GM18861 (cell line): ENCODE data around the gene DAAM1.

ENCODE experiments used
- ATAC-seq: cut with Tn5 transposase; IDR thresholded peaks from one replicate; pipeline ENCODE4 v1.9.1; 2021; ENCODE audit not compliant: unreplicated experiment

Gene DAAM1

GRCh38 chr14:59254146-59254910 lies 65.9 kb downstream of the DAAM1 start:
- no peak for ATAC-seq

- ATAC-seq = no peak
These were observed 66.6 kb downstream of the DAAM1 start for GRCh38 chr14:59254911-59255545.

DNA sequence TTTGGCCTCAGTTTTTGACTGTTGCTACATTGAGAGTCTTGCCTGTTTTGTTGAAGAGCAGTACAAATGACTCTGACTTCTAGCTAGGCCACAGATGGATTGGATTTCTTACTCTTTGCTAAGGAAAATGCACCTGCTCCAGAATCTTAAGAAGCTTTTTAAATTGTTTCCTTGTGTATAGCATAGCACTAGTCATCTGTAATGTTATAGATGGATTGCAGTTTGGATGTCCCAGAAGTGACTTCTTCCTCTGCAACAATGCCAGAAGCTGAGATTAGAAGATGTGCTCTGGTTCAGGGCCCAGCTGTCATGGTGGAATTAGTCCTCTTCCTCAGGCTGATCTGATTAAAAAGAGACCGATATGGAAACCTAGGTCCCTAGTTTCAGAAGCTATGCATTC lies 67.9 kb downstream of the DAAM1 start:
- no peak for ATAC-seq

GRCh38 chr14:59261334-59261733 lies 72.9 kb downstream of the DAAM1 start:
- no peak for ATAC-seq

DNA sequence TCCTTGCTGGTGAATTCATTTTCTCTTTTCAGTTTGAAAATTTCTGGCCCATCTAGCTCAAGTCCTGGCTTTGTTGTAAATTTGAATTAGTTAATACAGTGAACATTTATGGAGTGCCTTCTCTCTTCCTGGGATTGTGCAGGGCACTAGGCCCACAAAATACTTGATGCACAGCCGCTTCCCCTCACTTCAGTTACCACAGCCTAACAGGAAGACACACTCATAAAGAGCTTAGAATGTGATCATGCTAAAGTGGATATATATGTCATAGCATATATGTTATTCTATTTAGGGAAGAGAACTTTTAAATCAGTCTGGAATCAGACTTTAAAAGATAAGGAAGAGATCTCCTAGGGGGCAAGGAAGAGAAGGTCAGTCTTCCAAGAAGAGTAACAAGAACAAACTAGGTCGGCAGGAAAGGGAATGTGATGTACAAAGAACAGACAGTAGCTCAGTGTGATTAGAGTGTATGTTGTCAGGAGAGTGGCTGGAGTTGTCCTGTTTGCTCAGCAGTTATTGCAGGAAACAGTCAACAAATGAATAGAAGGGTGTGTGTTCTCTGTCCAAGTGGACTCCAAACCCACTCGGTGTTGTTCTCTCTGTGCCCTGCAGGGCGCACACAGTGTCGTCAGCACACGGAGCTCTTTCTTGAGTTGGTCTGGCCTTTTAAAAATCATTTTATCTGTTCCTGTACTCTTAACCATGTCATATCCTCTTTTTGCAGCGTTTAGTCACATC lies 74.4 kb downstream of the DAAM1 start:
- no peak for ATAC-seq

GRCh38 chr14:59265808-59266207 lies 77.3 kb downstream of the DAAM1 start:
- no peak for ATAC-seq

DNA sequence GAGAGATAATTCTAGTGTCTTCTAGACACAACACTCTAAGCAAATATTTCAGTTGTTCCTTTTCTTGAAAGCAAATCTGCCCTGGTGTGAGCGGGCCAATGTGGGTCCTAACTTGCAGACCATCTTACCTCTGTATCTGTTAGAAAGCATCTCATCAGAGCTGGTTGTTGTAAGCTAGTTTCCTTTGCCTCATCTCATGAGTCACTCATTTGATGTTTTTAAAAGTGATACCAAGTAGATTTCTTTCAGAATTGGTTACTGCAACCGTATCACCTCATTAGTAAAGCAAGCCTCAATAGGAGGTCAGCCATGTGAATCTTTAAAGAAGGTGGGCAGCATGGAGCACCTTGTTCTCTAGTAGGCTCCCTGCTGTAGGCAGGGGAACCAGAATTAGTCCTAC lies 78.6 kb downstream of the DAAM1 start:
- ATAC-seq = no peak

DNA sequence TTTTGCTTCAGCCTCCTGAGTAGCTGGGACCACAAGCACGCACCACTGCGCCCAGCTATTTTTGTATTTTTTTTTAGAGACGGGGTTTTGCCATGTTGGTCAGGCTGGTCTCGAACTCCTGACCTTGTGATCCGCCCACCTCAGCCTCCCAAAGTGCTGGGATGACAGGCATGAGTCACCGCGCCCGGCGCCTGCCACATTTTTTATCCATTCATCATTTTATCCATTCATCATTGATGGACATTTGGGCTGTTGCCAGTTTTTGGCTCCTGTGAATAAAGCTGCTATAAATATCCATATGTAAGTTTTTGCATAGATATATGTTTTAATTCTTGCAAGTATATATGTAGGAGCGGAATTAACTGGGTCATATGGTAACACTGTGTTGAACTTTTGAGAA lies 79.5 kb downstream of the DAAM1 start:
- ATAC-seq = no peak

- no peak for ATAC-seq
These were observed 80.4 kb downstream of the DAAM1 start for GRCh38 chr14:59268858-59269257.

GRCh38 chr14:59269466-59269865 lies 81.0 kb downstream of the DAAM1 start:
- ATAC-seq = no peak

- ATAC-seq = no peak
These were observed 82.8 kb downstream of the DAAM1 start for GRCh38 chr14:59271256-59271655.

- no peak for ATAC-seq
These were observed 83.3 kb downstream of the DAAM1 start for GRCh38 chr14:59271734-59272133.

DNA sequence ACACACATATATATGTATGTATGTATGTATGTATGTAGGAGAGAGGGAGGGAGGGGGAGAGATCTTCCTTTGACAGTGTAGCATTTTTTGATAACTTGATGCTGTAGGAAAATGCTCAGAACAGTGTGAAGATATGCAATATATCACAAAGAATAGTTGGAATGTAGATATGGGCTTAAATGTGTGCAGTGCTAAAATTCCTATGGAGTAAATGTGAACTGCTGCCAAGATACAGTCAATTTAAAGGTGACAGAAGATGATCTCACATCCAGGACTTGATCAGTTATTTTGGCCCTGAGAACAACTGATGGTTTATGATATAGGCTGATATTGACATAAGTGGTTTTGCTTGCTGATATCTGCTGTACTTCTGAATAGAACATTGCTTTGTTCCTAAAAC lies 84.2 kb downstream of the DAAM1 start:
- no peak for ATAC-seq

GRCh38 chr14:59273737-59274136 lies 85.3 kb downstream of the DAAM1 start:
- ATAC-seq = no peak

GRCh38 chr14:59274991-59275391 lies 86.5 kb downstream of the DAAM1 start:
- peak; percentile 41 for ATAC-seq

DNA sequence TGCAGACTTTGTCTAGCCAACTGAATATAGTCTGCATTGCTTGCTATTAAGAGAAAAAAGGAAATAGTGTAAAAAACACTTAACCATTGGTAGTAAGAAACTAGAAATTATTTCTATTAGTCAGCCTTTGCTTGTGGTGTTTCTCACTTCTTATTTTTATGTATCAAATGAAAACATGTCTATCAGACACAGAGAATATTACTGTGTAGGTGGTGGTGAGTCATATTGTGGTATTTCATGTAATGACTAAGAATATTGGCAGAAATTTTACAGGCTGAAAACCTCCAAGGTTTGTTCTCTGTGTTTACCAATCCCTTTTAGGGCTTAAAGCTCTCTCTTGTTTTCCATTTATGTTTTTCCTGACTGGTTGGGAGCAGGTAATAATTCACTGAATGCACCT lies 87.2 kb downstream of the DAAM1 start:
- peak; percentile 88 for ATAC-seq

DNA sequence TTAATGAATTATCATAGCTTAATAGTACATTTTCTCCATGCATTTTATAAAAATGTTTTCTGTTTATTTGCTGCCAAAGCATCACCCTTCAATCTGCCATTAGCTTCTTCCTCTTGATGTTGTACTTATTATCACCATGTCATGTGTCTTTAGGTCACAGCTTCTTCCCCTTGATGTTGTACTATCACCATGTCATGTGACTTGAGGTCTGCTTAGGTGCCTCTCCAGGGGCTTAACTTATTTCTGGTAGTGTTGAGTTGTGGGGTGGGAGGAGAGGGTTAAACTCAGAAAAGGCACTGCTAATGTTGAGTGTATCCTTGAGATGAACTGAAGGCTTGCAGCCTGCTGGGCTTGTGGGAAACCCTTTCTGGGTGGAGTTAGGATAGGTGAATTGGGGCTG lies 87.8 kb downstream of the DAAM1 start:
- ATAC-seq = peak; percentile 19

DNA sequence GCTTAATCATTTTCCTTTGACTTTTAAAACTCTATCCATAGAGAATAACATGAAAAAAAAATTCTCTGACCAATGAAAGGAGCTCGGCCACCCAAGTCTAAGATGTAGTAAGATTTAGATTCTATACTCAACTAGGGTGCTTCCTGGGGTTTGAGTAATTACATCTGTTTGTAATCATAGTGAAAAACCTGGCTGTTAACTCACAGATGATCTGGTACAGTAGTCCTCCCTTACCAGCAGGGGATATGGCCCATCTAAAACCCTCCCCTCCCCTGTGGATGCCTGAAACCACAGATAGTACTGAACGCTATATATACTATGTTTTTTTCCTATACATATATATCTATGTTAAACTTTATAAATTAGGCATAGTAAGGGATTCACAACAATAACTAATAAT lies 89.2 kb downstream of the DAAM1 start:
- no peak for ATAC-seq

DNA sequence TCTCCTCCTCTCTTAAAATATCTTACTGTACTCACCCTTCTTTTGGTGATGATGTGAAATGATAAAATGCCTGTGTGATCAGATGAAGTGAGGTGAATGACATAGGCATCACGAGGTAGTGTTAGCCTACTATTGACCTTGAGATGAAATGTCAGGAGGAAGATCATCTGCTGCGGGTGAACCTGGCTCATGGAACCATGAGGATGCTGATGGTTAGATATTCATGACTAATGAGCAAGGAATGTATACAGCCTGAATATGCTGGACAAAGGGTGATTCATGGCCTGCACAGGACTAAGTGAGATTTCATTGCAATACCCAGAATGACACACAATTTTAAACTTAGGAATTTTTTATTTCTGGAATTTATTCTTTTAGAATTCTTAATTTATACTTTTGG lies 89.6 kb downstream of the DAAM1 start:
- ATAC-seq = no peak

DNA sequence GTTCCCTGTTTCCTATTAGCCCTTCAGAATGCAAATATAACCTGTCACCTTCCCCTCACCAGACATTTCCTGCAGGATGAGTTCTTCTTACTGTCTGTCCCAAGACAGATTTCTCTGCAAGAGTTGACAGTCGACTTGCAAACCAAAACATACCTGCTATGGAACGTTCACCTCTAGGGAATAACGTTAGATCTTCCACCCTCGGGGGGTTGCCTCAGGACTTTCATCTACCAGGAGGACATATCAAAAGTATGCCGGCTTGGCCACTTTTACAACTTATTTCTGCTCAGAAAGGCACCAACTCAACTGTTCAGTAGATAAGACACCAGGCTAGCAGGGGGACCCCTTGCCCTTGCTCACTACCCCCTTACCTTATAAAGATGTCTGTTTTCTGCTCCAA lies 92.5 kb downstream of the DAAM1 start:
- ATAC-seq = no peak

DNA sequence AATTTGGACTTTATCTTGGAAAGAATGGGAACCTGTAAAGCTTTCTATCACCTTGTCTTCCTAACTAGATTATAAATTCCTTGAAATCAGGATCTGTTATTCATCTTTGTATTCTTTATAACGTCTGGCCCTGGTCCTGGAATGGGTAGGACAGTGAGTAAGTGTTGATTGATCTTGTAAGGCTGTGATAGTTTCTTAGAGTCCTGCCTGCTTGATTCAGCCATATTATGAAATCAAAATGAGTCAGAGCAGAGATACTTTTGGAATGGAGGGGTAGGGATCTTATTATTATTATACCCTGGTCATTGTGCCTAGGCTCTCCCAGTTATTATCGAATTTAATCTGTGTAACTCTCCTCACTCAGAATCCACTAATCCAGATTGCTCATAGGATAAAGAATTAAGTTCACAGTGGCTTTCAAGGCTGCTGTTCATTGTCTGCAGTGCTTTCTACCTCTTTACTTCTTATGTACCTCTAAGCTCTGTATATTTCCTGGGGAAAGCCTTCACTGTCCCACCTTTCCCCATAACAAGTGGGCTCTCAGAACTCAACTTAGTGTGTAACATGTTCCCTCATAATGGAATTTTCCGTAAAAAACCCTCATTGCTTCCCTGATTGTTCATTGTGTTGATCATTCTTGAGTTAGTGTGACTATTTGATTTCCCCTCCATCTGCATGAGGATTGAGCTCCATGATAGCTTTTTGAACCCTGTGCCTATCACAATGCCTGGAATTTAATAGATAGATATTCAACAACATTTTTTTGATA lies 93.3 kb downstream of the DAAM1 start:
- ATAC-seq = no peak
